ENCODE results near the gene ACOT12. TPM values are rescaled to one million over a fixed set of nuclear protein-coding genes. Genes with fewer than 3 reads are reported as not detected.

ACOT12 gene
- total RNA-seq, 1 experiment from 2014 or later, result not detected

GRCh38 chr5:81405126-81405891, 11.4 kb upstream of the ACOT12 start:
- no peak overlapping the region for H2AFZ ChIP-seq (ENCODE audit: low read length)
- ChIA-PET CTCF (no interaction called here), POLR2A (ENCODE audit: unreplicated experiment) (no interaction called here)
- no peaks in the 10 kb centered on the region for H3K36me3 ChIP-seq (ENCODE audit: low read depth, low read length)
- no peaks in the 10 kb centered on the region for H3K9me2 ChIP-seq (replicated peaks; ENCODE audit: low read length)
- H4K20me1 ChIP-seq (ENCODE audit: low read length), result no peaks in the 10 kb centered on the region
- no peak overlapping the region for H3K4me2 ChIP-seq (ENCODE audit: low read length)
- ATAC-seq (no peak), DNase-seq (no peak)
- no peak overlapping the region for H3K4me3 ChIP-seq (ENCODE audit: low read length)
- intact Hi-C loops (cut with micrococcal nuclease), result no loop called here
- H3K27ac ChIP-seq (ENCODE audit: low read length), result no peak overlapping the region
- no peak for TF ChIP-seq CTCF (conservative IDR thresholded peaks at IDR 0.05; ENCODE audit: low read depth, low read length)
- no peak for TF ChIP-seq EZH2phosphoT487 (IDR thresholded peaks at IDR 0.05; ENCODE audit: borderline replicate concordance, low read length)
- no peak for TF ChIP-seq EZH2 (IDR thresholded peaks at IDR 0.05; ENCODE audit: low read length, unreplicated experiment)
- no peak overlapping the region for H3K9ac ChIP-seq (ENCODE audit: low read length)
- no peaks in the 10 kb centered on the region for H3K9me3 ChIP-seq (ENCODE audit: low read length)
- H3K27me3 ChIP-seq (ENCODE audit: low read length), result no peaks in the 10 kb centered on the region
- BruUV-seq (replicated peaks), result no TSS peak
- H3F3A ChIP-seq (ENCODE audit: low read length, unreplicated experiment), result no peaks in the 10 kb centered on the region
- no peaks in the 10 kb centered on the region for H3K4me1 ChIP-seq (ENCODE audit: insufficient read depth, low read length)
- H3K79me2 ChIP-seq (ENCODE audit: low read length), result no peaks in the 10 kb centered on the region

- DNase-seq, result no peak
- no TSS peak for BruUV-seq (replicated peaks)
- intact Hi-C loops (cut with micrococcal nuclease), result no loop called here
- Histone ChIP-seq H3K27me3 (ENCODE audit: low read length) (no peaks in the 10 kb centered on the region), H3K4me1 (ENCODE audit: insufficient read depth, low read length) (no peaks in the 10 kb centered on the region), H2AFZ (ENCODE audit: low read length) (no peak overlapping the region), H4K20me1 (ENCODE audit: low read length) (no peaks in the 10 kb centered on the region), H3F3A (ENCODE audit: low read length, unreplicated experiment) (no peaks in the 10 kb centered on the region), H3K4me3 (ENCODE audit: low read length) (no peak overlapping the region), H3K79me2 (ENCODE audit: low read length) (no peaks in the 10 kb centered on the region), H3K9me3 (ENCODE audit: low read length) (no peaks in the 10 kb centered on the region), H3K9ac (ENCODE audit: low read length) (no peak overlapping the region), H3K36me3 (ENCODE audit: low read depth, low read length) (no peaks in the 10 kb centered on the region), H3K4me2 (ENCODE audit: low read length) (no peak overlapping the region), H3K27ac (ENCODE audit: low read length) (no peak overlapping the region), H3K9me2 (replicated peaks; ENCODE audit: low read length) (no peaks in the 10 kb centered on the region)
- CTCF ChIA-PET, result no interaction called here
- TF ChIP-seq EZH2 (IDR thresholded peaks at IDR 0.05; ENCODE audit: low read length, unreplicated experiment) (no peak), CTCF (conservative IDR thresholded peaks at IDR 0.05; ENCODE audit: low read depth, low read length) (no peak), EZH2phosphoT487 (IDR thresholded peaks at IDR 0.05; ENCODE audit: borderline replicate concordance, low read length) (no peak)
- POLR2A ChIA-PET (ENCODE audit: unreplicated experiment), result no interaction called here
- no peak for ATAC-seq
Observed at GRCh38 chr5:81402192-81402930, 8.4 kb upstream of the ACOT12 start.

GRCh38 chr5:81401266-81401665, 7.3 kb upstream of the ACOT12 start:
- Histone ChIP-seq H3F3A (ENCODE audit: low read length, unreplicated experiment) (no peaks in the 10 kb centered on the region), H3K27me3 (ENCODE audit: low read length) (no peaks in the 10 kb centered on the region), H3K36me3 (ENCODE audit: low read depth, low read length) (no peaks in the 10 kb centered on the region), H3K79me2 (ENCODE audit: low read length) (no peaks in the 10 kb centered on the region), H3K27ac (ENCODE audit: low read length) (no peak overlapping the region), H3K9ac (ENCODE audit: low read length) (no peak overlapping the region), H4K20me1 (ENCODE audit: low read length) (no peaks in the 10 kb centered on the region), H3K9me3 (ENCODE audit: low read length) (no peaks in the 10 kb centered on the region), H2AFZ (ENCODE audit: low read length) (no peak overlapping the region), H3K4me2 (ENCODE audit: low read length) (no peak overlapping the region), H3K4me1 (ENCODE audit: insufficient read depth, low read length) (no peaks in the 10 kb centered on the region), H3K4me3 (ENCODE audit: low read length) (no peak overlapping the region), H3K9me2 (replicated peaks; ENCODE audit: low read length) (no peaks in the 10 kb centered on the region)
- no TSS peak for BruUV-seq (replicated peaks)
- ATAC-seq (no peak), DNase-seq (no peak)
- POLR2A ChIA-PET (ENCODE audit: unreplicated experiment), result no interaction called here
- TF ChIP-seq CTCF (conservative IDR thresholded peaks at IDR 0.05; ENCODE audit: low read depth, low read length) (no peak), EZH2 (IDR thresholded peaks at IDR 0.05; ENCODE audit: low read length, unreplicated experiment) (no peak), EZH2phosphoT487 (IDR thresholded peaks at IDR 0.05; ENCODE audit: borderline replicate concordance, low read length) (no peak)
- intact Hi-C loops (cut with micrococcal nuclease), result no loop called here
- CTCF ChIA-PET, result no interaction called here

All from PC-3 (cell line).